Measurements from ENCODE around the gene SSC5D.

Gene SSC5D

DNA sequence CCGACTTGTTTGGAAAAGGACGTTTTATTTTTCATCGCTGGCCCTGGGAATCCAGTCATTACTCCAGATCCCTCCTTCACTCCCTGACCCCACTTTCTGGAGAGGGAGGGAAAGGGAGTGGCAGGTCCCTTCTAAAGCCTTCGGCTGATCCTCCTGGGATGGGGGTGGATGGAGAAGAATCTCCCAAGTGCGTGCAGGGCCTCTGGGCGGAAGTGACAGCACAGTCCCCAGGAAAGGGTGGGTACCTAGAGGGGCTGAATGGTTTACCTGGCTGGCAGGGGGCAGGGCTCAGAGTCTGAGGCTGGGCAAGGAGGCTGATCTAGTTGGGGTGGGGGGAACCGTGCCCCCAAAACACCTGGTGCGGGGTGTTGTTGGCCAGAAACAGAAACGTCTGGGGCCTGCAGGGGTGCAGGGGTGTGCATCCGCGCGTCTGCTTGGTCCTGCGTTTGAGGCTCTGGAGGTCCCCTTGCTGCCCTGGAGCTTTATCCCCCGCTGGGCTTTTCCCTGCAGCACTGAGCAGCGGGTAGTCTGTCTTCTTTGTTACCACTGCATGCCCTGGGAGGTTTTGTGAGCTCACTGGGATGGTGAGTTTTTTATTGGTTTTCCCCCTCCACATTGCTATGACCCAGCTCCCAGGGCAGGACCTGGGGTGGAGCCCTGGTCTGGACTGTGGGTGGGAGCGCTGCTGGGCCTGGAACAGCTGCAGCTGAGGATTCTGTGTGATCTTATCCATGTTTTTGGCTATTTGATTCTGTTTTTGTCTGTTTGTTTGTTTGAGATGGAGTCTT is 14.8 kb upstream of the SSC5D start:
- DNase-seq (ENCODE audit: low read depth) = no peak

DNA sequence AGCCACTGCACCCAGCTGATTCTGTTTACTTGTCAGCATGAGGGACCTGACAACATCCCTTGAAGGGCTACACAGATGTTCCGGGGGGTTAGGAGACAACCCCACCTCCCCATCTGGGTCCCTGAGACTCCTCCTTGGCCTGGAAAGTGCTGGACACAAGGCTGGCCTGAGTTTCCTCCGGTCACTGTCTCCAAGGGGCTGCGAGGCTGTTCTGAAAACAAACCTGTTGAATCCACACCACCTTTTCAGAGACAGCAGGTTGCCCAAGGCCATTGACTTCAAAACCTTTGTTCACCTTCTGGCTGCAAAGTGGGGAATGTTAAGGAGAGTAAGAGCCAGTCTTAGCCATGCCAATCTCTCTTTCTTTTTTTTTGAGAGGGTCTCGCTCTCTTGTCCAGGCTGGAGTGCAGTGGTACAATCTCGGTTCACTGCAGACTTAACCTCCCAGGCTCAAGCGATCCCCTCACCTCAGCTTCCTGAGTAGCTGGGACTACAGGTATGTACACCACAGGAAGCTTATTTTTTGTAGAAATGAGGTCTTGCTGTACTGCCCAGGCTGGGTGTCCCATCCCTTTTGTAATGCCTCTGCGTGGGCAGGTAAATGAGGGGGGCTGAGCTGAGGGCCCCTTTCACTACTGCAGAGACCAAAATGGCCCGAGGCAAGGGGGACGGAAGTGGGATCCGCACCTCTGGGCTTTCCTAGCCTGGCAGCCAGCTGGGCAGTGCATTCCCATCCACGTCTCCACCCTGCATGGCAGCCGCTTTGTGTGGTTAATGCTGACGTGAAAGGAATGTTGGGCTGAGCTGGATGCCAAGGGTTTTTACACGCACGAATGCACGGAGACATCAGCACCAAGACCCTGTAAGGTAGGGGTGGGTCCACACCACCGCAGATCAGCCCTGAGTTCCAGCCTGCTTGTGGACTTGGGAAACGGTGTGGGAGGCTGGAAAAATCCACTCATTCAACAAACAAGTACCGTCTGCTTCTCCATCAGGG is 13.7 kb upstream of the SSC5D start:
- peak; percentile 71 for DNase-seq (ENCODE audit: low read depth)

- peak; percentile 99 for DNase-seq (ENCODE audit: low read depth)
Observed at GRCh38 chr19:55476100-55476775, 12.0 kb upstream of the SSC5D start, which contains the start of gene ZNF628. TSS of gene ZNF628 (plus strand) at chr19:55476617. CDS start at chr19:55479911, 3,294 bp downstream.

GRCh38 chr19:55477905-55478304 is 10.3 kb upstream of the SSC5D start:
- no peak for DNase-seq (ENCODE audit: low read depth)

- no peak for DNase-seq (ENCODE audit: low read depth)
Observed at GRCh38 chr19:55478364-55478763, 9.9 kb upstream of the SSC5D start.

- no peak for DNase-seq (ENCODE audit: low read depth)
Observed at GRCh38 chr19:55479045-55479444, 9.2 kb upstream of the SSC5D start.

- no peak for DNase-seq (ENCODE audit: low read depth)
Observed at GRCh38 chr19:55479451-55480230, 8.6 kb upstream of the SSC5D start.

- no peak for DNase-seq (ENCODE audit: low read depth)
Observed at GRCh38 chr19:55481148-55481793, 7.0 kb upstream of the SSC5D start.

DNA sequence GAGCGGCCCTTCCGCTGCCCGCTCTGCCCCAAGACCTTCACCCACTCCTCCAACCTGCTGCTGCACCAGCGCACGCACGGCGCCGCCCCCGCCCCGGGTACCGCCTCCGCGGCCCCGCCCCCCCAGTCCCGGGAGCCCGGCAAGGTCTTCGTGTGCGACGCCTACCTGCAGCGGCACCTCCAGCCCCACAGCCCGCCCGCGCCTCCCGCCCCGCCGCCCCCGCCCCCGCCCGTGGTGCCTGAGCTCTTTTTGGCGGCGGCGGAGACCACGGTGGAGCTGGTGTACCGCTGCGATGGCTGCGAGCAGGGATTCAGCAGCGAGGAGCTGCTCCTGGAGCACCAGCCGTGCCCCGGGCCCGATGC is 6.5 kb upstream of the SSC5D start:
- DNase-seq (ENCODE audit: low read depth) = no peak

DNA sequence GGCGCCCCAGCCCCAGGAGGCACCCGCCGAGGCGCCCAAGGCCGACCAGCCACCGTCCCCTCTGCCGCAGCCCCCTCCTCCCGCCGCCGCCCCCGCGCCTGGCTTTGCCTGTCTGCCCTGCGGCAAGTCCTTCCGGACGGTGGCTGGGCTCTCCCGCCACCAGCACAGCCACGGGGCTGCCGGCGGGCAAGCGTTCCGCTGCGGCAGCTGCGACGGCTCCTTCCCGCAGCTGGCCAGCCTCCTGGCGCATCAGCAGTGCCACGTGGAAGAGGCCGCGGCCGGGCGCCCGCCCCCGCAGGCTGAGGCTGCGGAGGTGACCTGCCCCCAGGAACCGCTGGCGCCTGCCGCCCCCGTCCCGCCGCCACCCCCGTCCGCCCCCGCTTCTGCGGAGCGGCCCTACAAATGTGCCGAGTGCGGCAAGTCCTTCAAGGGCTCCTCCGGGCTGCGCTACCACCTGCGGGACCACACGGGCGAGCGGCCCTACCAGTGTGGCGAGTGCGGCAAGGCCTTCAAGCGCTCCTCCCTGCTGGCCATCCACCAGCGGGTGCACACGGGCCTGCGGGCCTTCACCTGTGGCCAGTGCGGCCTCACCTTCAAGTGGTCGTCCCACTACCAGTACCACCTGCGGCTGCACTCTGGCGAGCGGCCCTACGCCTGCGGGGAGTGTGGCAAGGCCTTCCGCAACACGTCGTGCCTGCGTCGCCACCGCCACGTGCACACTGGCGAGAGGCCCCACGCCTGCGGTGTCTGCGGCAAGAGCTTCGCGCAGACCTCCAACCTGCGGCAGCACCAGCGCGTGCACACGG is 5.9 kb upstream of the SSC5D start:
- no peak for DNase-seq (ENCODE audit: low read depth)

GRCh38 chr19:55482967-55483705 is 5.1 kb upstream of the SSC5D start:
- DNase-seq (ENCODE audit: low read depth) = no peak

GRCh38 chr19:55483706-55484592 is 4.3 kb upstream of the SSC5D start:
- no peak for DNase-seq (ENCODE audit: low read depth)

- no peak for DNase-seq (ENCODE audit: low read depth)
Observed at GRCh38 chr19:55484593-55485438, 3.4 kb upstream of the SSC5D start, which contains the start of gene NAT14. TSS of gene NAT14 (plus strand) at chr19:55485188. CDS start at chr19:55485709, 521 bp downstream.

DNA sequence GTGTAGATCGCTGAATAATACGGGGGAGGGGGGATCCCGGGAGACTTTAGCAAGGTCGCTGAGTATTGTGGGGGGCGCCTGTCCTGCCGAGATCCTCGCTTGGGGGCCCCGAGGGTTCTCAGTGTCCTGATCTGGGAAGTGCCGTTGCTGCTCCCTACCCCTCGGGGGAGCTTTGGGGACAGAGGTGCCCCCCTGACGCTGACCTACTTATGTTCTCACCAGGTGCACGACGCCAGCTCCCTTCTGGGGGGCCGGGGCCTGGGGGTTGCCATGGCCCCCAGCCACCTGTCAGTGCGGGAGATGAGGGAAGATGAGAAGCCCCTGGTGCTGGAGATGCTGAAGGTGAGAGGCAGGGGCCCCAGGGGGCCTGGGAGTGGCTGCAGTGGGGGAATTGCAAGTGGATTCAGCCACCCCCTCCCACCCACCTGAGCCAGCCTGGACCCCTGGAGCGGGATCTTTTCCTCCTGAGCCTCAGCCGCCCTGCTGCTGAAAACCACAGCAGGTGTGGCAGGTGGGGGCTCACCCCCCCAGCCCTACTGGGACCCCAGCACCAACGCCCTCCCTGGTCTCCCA is 2.7 kb upstream of the SSC5D start:
- no peak for DNase-seq (ENCODE audit: low read depth)

DNA sequence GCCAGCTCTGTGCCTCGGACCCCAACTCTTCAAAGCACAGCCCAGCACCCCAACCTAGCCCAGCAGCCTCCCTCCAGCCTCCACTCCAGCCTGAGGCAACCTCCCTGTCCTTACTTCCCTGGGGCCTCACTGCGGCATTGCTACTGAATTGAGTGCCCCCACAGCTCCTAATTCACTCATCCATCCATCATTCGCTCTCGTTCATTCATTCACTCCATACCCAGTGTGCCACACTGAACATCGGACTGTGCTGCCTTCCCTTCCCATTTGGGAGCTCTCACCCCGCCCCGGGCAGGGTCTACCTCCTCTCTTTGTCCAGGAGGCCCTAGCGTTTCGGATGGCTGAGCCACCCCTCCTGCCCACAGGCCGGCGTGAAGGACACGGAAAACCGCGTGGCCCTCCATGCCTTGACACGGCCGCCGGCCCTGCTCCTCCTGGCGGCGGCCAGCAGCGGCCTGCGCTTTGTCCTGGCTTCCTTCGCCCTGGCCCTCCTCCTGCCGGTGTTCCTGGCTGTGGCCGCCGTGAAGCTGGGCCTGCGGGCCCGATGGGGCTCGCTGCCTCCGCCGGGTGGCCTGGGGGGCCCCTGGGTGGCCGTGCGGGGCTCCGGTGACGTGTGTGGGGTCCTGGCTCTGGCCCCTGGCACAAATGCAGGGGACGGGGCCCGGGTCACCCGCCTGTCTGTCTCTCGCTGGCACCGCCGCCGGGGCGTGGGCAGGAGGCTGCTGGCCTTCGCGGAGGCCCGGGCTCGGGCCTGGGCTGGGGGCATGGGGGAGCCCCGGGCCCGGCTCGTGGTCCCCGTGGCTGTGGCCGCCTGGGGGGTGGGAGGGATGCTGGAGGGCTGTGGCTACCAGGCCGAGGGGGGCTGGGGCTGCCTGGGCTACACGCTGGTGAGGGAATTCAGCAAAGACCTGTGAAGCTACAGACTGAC is 1.9 kb upstream of the SSC5D start:
- DNase-seq (ENCODE audit: low read depth) = no peak
